H9 (cell line): ENCODE measurements around the gene AP1AR. TPM values are rescaled to one million over a fixed set of nuclear protein-coding genes. Genes with fewer than 3 reads are reported as not detected.

Experiments
- DNase-seq: peaks from one replicate; pipeline ENCODE4 v3.0.0-alpha.2; 2017
- H2AFZ ChIP-seq: one replicate; pipeline ENCODE4 v1.6.1; 2013; ENCODE audit warnings: mild to moderate bottlenecking, low read length, control low read depth, moderate library complexity
- H2AK5ac ChIP-seq: 2 replicates; pipeline ENCODE4 v1.6.1; 2013; ENCODE audit warnings: low read length, control low read depth, mixed read lengths; ENCODE audit not compliant: insufficient read length
- H2BK120ac ChIP-seq: one replicate; pipeline ENCODE4 v1.6.1; 2013; ENCODE audit warnings: low read depth, mild to moderate bottlenecking, low read length, control low read depth, inconsistent platforms; ENCODE audit not compliant: poor library complexity, severe bottlenecking
- H2BK12ac ChIP-seq: 2 replicates; pipeline ENCODE4 v1.6.1; 2013; ENCODE audit warnings: low read length, control low read depth, mixed read lengths, low read depth; ENCODE audit not compliant: insufficient read length
- H2BK15ac ChIP-seq: 2 replicates; pipeline ENCODE4 v1.6.1; 2013; ENCODE audit warnings: low read depth, low read length, control low read depth
- H2BK20ac ChIP-seq: one replicate; pipeline ENCODE4 v1.6.1; 2013; ENCODE audit warnings: low read depth, mild to moderate bottlenecking, low read length, control low read depth, inconsistent platforms; ENCODE audit not compliant: poor library complexity, severe bottlenecking
- H2BK5ac ChIP-seq: 2 replicates; pipeline ENCODE4 v1.6.1; 2013; ENCODE audit warnings: low read length, control low read depth, mixed read lengths; ENCODE audit not compliant: insufficient read length
- H3K14ac ChIP-seq: 2 replicates; pipeline ENCODE4 v1.6.1; 2013; ENCODE audit warnings: low read length, control low read depth; ENCODE audit not compliant: insufficient read depth
- H3K18ac ChIP-seq: 2 replicates; pipeline ENCODE4 v1.6.1; 2013; ENCODE audit warnings: low read depth, mild to moderate bottlenecking, mixed read lengths, low read length, control low read depth; ENCODE audit not compliant: insufficient read length
- H3K23ac ChIP-seq: 2 replicates; pipeline ENCODE4 v1.6.1; 2013; ENCODE audit warnings: low read length, control low read depth, mixed read lengths, low read depth; ENCODE audit not compliant: insufficient read length
- H3K23me2 ChIP-seq: 2 replicates; pipeline ENCODE4 v1.6.1; 2013; ENCODE audit warnings: low read depth, mild to moderate bottlenecking, mixed read lengths, low read length, control low read depth; ENCODE audit not compliant: insufficient read length, poor library complexity, severe bottlenecking
- H3K27ac ChIP-seq: 2 replicates; pipeline ENCODE4 v1.5.1; 2013; ENCODE audit warnings: low read length, control low read depth, mixed read lengths, low read depth; ENCODE audit not compliant: insufficient read length
- H3K27me3 ChIP-seq: 2 replicates; pipeline ENCODE4 v1.6.1; 2013; ENCODE audit warnings: low read length, control low read depth, inconsistent platforms; ENCODE audit not compliant: insufficient read depth
- H3K4ac ChIP-seq: 2 replicates; pipeline ENCODE4 v1.6.1; 2013; ENCODE audit warnings: low read depth, mild to moderate bottlenecking, control low read depth, inconsistent platforms, low read length, moderate library complexity
- H3K4me1 ChIP-seq: 2 replicates; pipeline ENCODE4 v1.6.1; 2013; ENCODE audit warnings: low read length, control low read depth, inconsistent platforms; ENCODE audit not compliant: insufficient read depth
- H3K4me2 ChIP-seq: 2 replicates; pipeline ENCODE4 v1.6.1; 2013; ENCODE audit warnings: low read length, control low read depth, mixed read lengths; ENCODE audit not compliant: insufficient read length, insufficient read depth
- H3K56ac ChIP-seq: 2 replicates; pipeline ENCODE4 v1.6.1; 2013; ENCODE audit warnings: low read depth, mild to moderate bottlenecking, mixed read lengths, low read length, control low read depth; ENCODE audit not compliant: insufficient read length
- H3K79me1 ChIP-seq: 2 replicates; pipeline ENCODE4 v1.6.1; 2013; ENCODE audit warnings: low read depth, mild to moderate bottlenecking, moderate library complexity, low read length, control low read depth, inconsistent platforms; ENCODE audit not compliant: insufficient read depth, poor library complexity, severe bottlenecking
- H3K79me2 ChIP-seq: 2 replicates; pipeline ENCODE4 v1.6.1; 2013; ENCODE audit warnings: low read length, control low read depth, inconsistent platforms; ENCODE audit not compliant: insufficient read depth
- H3K9ac ChIP-seq: 2 replicates; pipeline ENCODE4 v1.6.1; 2013; ENCODE audit warnings: low read length, control low read depth, mixed read lengths; ENCODE audit not compliant: insufficient read length; ENCODE audit errors: extremely low read depth
- H3K9me3 ChIP-seq: one replicate; pipeline ENCODE4 v1.6.1; 2013; ENCODE audit warnings: low read depth, low read length, inconsistent platforms; ENCODE audit not compliant: control insufficient read depth
- H3T11ph ChIP-seq: one replicate; pipeline ENCODE4 v1.6.1; 2013; ENCODE audit warnings: mild to moderate bottlenecking, low read length, control low read depth, inconsistent platforms
- H4K20me1 ChIP-seq: one replicate; pipeline ENCODE4 v1.6.1; 2013; ENCODE audit not compliant: control insufficient read depth, insufficient read length, insufficient read depth
- H4K5ac ChIP-seq: 2 replicates; pipeline ENCODE4 v1.6.1; 2013; ENCODE audit warnings: low read depth, mild to moderate bottlenecking, mixed read lengths, low read length, control low read depth; ENCODE audit not compliant: insufficient read length
- H4K8ac ChIP-seq: replicated peaks from 2 replicates; pipeline ENCODE4 v1.6.1; 2013; ENCODE audit warnings: low read length, control low read depth, mixed read lengths, low read depth; ENCODE audit not compliant: insufficient read length
- H4K91ac ChIP-seq: 2 replicates; pipeline ENCODE4 v1.6.1; 2013; ENCODE audit warnings: low read depth, mild to moderate bottlenecking, moderate library complexity, mixed read lengths, low read length, control low read depth; ENCODE audit not compliant: insufficient read length
- H3K27ac Mint-ChIP-seq, 3 experiments: 2 replicates in 2 of 3; 3 replicates in 1 of 3; pipeline ENCODE4 v1.8.0; 2020 to 2021; ENCODE audit warnings: mixed read lengths in 3 of 3, mild to moderate bottlenecking in 1 of 3, moderate library complexity in 1 of 3
- H3K27me3 Mint-ChIP-seq: 2 replicates; pipeline ENCODE4 v1.8.0; 2021; ENCODE audit warnings: low read depth, mild to moderate bottlenecking, moderate library complexity, mixed read lengths
- H3K36me3 Mint-ChIP-seq, 3 experiments: 2 replicates in 2 of 3; 3 replicates in 1 of 3; pipeline ENCODE4 v1.8.0; 2020 to 2021; ENCODE audit warnings: low read depth in 3 of 3, mixed read lengths in 3 of 3; ENCODE audit not compliant: insufficient read depth in 1 of 3
- H3K4me1 Mint-ChIP-seq, 2 experiments: 2 replicates each; pipeline ENCODE4 v1.8.0; 2020; ENCODE audit warnings: mixed read lengths in 2 of 2
- H3K4me3 Mint-ChIP-seq, 2 experiments: 2 replicates in 1 of 2; 3 replicates in 1 of 2; pipeline ENCODE4 v1.8.0; 2020 to 2021; ENCODE audit warnings: mild to moderate bottlenecking in 2 of 2, mixed read lengths in 2 of 2, moderate library complexity in 1 of 2
- H3K9me3 Mint-ChIP-seq, 2 experiments: 2 replicates in 1 of 2; 3 replicates in 1 of 2; pipeline ENCODE4 v1.8.0; 2020; ENCODE audit warnings: mild to moderate bottlenecking in 2 of 2, mixed read lengths in 2 of 2, moderate library complexity in 1 of 2
- WGBS: extraction: QIAGEN DNeasy Blood & Tissue Kit; methylation state at CpG from one replicate; pipeline ENCODE4 v1.1.7; 2013; ENCODE audit warnings: missing lambda C conversion rate, low lambda C conversion rate, mixed read lengths; ENCODE audit not compliant: insufficient read length; ENCODE audit errors: extremely low coverage; 5-methylcytosine and 5-hydroxymethylcytosine counted together
- total RNA-seq: library from RNA; stranded (reverse); gene quantifications from 2 replicates; pipeline ENCODE4 v1.2.1, GENCODE V29; 2021
- TF ChIP-seq, protein P1 (sequence below): fragments of 200-600 bp; sonication (generic); conservative IDR thresholded peaks from 3 replicates; pipeline ENCODE4 v1.8.0; 2021; ENCODE audit warnings: antibody characterized with exemption, mild to moderate bottlenecking

Gene AP1AR
- total RNA-seq, 1 experiment from 2014 or later = 24.2 TPM

DNA sequence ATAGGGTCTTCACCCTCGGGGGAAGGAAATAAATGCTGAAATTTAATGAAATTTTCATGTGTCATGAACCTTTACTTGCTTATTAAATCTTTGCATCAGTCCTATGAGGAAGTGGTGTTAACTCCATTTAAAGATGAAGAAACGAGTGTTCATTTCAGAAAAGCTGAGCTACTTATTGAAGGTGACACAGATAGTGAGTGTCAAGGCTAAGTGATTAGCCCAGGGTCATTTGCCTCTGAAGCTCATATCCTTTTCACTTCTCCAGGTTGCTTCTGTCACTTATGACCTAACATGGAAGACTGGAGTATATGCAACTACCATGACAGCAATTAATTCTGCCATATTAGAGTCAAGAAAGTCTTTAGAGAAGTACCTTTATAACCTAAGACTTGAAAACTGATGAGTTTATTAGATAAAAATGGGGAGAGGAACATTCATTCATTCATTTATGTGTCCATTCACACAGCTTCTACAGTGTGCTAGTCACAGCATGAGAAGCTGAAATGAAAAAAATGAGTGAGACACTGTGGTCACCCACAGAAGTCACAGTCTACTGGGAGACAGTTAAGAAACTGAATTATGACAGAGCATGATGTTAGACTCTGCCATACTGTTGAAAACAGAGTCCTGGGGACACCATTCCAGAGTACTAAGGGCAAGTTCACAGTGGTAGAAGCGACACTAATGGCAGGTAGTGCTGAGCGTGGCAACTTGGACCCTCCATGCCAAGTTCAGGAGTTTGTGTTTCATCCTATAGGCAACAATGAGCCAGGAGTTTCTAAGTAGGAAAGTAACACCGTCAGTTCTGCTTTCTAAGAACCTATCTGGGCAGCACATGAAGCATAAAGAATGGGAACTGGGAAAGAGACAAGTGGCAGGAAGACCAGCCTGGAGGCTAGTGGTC is 86.9 kb downstream of the AP1AR start:
- Histone ChIP-seq H2AFZ (no peak overlapping the region), H3K79me2 (no peaks in the 10 kb centered on the region), H3K4ac (no peak overlapping the region), H3K56ac (no peak overlapping the region), H3K9ac (no peak overlapping the region), H3K23me2 (no peaks in the 10 kb centered on the region), H3K4me2 (no peak overlapping the region), H2AK5ac (no peak overlapping the region), H3K9me3 (no peaks in the 10 kb centered on the region), H3K4me1 (no peaks in the 10 kb centered on the region), H3K27me3 (no peaks in the 10 kb centered on the region), H3K27ac (no peak overlapping the region), H3T11ph (no peak overlapping the region), H2BK15ac (no peak overlapping the region), H4K20me1 (no peaks in the 10 kb centered on the region), H4K8ac (no peak overlapping the region), H4K5ac (no peak overlapping the region), H3K18ac (no peak overlapping the region), H4K91ac (no peak overlapping the region), H3K23ac (no peak overlapping the region), H2BK20ac (no peak overlapping the region), H2BK5ac (no peak overlapping the region), H3K14ac (no peak overlapping the region), H2BK120ac (no peak overlapping the region), H3K79me1 (no peaks in the 10 kb centered on the region), H2BK12ac (no peak overlapping the region)
- Mint-ChIP-seq H3K4me1 (no peaks in the 10 kb centered on the region; a peak in 1 of 4 replicates), H3K27me3 (peaks cover 27% of the 10 kb centered on the region), H3K27ac (no peak overlapping the region), H3K36me3 (no peaks in the 10 kb centered on the region), H3K9me3 (no peaks in the 10 kb centered on the region), H3K4me3 (no peak overlapping the region)
- no CpG with 5 or more reads among the region's 5 CpGs for WGBS
- no peak for DNase-seq
- TF ChIP-seq, protein P1, sequence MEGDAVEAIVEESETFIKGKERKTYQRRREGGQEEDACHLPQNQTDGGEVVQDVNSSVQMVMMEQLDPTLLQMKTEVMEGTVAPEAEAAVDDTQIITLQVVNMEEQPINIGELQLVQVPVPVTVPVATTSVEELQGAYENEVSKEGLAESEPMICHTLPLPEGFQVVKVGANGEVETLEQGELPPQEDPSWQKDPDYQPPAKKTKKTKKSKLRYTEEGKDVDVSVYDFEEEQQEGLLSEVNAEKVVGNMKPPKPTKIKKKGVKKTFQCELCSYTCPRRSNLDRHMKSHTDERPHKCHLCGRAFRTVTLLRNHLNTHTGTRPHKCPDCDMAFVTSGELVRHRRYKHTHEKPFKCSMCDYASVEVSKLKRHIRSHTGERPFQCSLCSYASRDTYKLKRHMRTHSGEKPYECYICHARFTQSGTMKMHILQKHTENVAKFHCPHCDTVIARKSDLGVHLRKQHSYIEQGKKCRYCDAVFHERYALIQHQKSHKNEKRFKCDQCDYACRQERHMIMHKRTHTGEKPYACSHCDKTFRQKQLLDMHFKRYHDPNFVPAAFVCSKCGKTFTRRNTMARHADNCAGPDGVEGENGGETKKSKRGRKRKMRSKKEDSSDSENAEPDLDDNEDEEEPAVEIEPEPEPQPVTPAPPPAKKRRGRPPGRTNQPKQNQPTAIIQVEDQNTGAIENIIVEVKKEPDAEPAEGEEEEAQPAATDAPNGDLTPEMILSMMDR = no peak

Other genes starting within 250 kb of the AP1AR start
- 0.09 and 0.13 TPM in 2 replicates for gene FAM241A, start 86.3 kb upstream of the AP1AR start, total RNA-seq
- 1.8 and 2.3 TPM in 2 replicates for gene TIFA, start 54.1 kb downstream of the AP1AR start, total RNA-seq
- gene ALPK1, start 65.6 kb downstream of the AP1AR start, total RNA-seq = 0.17 and 0.50 TPM in 2 replicates